HTR-8/SVneo (cell line): ENCODE measurements around the gene KRTAP5-2.
A peak's percentile ranks its signal among the peaks of the same experiment; 100 is the strongest.

ENCODE experiments used
- DNase-seq: peaks from one replicate; pipeline ENCODE4 v3.0.0; 2011; ENCODE audit warnings: low spot score, mixed read lengths; ENCODE audit not compliant: insufficient read length
- FAIRE-seq: peaks from 2 replicates; lab custom pipeline; 2011; peaks lifted over from hg19 to GRCh38; lab: Jason Lieb, UNC

The KRTAP5-2 gene

GRCh38 chr11:1560002-1560648, 38.0 kb downstream of the KRTAP5-2 start:
- FAIRE-seq (no peak), DNase-seq (no peak)

GRCh38 chr11:1559111-1559951, 38.8 kb downstream of the KRTAP5-2 start:
- FAIRE-seq (peak; percentile 74), DNase-seq (peak; percentile 85)

GRCh38 chr11:1558775-1559110, 39.4 kb downstream of the KRTAP5-2 start:
- no peak for DNase-seq
- FAIRE-seq: peak; percentile 70

GRCh38 chr11:1557904-1558774, 40.0 kb downstream of the KRTAP5-2 start:
- DNase-seq: peak; percentile 81
- FAIRE-seq: no peak

DNA sequence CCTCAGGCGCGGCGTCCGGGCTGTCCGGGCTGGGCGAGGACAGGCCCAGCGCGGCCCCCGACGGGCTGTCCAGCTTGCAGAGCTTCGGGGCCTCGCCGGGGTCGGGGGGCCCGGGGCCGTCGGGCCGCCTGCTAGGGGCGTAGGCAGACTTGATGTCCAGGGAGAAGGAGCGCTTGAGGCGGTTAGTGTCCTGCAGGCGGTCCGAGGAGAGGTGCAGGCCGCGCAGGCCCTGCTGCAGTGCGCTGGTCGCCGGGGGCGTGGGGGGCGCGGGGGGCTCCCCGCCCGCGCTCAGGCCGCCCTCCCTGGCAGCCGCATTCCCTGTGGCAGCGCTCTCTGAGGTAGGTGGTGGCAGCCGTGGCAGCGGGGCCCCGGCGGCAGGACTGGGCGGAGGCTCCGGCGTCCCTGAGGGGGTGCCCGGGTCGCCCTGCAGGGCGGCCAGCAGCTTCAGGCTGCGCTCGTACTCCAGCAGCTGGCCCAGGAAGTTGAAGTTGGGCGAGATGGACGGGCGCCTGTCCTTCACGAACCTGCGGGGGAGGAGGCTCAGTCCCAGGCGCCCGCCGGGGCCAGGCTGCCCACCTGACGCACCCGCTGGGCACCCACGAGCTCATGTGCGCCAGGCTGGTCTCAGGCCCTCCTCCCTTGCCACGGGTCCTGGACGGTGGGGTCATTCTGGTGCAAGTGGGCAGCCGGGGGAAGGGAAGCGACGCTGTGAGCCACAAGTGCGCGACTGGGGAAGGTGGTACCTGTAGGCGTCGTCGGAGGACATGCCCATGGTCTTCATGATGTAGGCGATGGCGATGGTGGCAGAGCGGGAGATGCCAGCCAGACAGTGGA, 40.8 kb downstream of the KRTAP5-2 start:
- DNase-seq (no peak), FAIRE-seq (no peak)

GRCh38 chr11:1556278-1556902, 41.7 kb downstream of the KRTAP5-2 start:
- no peak for FAIRE-seq
- no peak for DNase-seq

GRCh38 chr11:1555713-1556153, 42.4 kb downstream of the KRTAP5-2 start:
- DNase-seq (no peak), FAIRE-seq (no peak)

- DNase-seq (no peak), FAIRE-seq (no peak)
These were observed 42.9 kb downstream of the KRTAP5-2 start for GRCh38 chr11:1554981-1555712.

DNA sequence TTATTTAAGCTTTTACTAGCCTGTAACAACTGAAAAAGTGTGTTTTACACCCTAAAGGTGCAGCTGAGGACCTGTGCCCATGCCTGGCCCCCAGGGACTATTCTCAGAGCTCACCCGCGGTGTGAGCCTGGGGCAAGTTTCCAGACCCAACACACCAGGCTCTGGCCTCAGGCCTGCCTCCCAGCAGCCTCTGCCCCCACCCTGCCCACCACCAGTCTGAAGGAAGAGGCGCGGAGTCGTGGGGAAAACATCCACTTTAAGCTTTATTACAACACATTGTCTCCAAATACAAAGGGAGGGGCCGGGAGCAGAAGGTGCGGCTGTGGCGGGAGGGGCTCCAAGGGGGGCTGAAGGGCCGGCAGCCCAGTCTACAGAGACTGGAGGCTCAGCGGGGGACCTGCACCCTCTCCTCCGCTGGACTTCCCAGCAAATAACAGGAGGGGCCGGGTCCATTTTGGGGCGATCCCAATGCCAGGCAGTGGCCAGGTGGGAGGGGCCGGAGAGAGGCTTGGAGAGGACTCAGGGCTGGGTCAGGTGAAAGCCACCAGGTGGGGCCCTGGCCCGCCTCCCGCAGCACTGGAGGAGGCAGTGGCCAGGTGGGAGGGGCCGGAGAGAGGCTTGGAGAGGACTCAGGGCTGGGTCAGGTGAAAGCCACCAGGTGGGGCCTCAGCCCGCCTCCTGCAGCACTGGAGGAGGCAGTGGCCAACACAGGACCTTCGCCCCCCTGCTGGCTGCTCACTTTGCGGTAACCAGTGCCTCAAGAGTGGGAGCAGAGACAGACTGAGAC, 44.1 kb downstream of the KRTAP5-2 start:
- FAIRE-seq: no peak
- no peak for DNase-seq

DNA sequence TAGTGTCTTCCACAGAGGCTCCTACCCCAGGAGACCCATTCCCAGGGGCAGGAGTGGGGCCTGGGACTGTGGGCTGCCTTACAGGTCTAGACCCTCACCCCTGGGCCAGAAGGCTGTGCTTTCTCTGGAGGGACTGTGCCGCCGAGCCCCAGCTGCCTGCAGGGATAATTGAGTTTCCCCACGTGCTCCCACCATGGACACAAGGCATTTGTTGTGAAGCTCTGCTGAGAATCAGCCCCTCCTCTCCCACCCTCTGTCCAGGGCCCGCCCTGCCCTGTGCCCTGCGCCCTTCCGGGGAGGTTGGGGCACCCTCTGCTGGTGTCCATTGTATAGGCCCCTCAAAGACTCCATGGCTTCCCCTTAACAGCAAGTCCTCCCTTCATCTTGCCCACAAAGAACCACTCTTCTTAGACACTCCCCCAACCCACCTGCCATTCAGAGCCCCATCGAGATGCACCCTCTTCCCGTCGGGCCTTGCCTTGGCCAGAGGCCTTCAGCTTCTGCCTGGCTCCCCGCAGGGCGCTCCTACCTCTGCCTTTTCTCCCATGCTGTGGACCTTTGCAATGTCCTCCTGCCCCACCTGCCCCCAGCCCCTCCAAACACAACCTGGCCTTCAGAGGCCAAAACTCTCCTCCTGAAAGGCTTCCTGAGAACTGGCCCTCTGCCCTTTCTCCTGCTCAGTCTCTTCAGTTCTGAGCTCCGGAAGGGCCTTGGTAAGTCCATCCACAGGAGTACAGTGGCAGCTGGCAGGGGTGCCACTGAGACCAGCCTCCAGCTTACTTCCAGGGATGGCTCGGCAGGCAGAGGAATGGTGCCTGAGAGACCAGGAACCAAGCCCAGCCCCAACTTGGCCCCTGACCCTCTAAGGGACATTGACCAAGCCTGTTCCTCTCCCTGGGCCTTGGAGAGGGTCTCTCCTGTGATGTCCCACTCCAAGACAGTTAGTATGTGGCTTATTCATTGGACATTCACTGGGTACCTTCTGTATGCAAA, 48.5 kb downstream of the KRTAP5-2 start:
- DNase-seq (no peak), FAIRE-seq (no peak)

DNA sequence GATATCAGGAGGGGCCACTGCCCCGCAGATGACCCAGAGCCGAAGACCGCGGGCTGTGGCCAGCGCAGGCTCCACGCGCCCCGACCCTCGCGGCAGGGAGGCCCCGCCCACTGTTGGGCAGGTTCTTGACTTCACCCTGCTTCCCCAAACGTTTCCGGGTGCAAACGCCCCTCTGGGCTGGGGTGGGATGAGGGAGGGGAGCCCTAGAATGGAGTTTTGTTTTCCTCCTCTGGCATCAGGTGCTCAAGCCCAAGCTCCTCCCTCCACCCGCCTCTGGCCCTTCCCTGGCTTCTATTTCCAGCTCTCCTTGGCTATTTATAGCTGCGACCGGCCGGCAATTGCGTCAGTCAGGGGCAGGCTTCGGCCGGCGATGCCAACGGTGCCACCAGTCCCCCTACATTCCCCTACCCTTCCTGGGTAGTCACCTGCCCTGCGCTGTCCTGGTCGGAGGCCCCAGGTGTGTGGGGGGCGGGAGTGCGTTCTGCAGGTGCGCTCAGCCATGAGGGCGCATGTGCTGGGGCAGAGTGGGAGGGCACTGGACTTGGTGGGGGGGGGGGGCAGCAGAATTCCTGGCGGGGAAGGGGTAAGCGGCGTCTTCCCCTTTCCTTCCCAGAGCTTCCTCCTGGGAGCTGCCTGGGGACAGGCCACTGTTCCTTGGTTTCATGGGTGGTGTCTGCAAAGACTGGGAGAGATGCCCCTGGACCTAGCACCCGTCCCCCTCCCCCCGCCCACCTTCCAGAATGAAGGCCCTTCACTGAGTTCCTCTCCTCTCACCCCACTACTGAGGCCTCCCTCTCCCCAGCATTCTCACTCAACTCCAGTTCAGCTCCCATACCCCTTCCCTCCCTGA, 49.6 kb downstream of the KRTAP5-2 start:
- peak; percentile 28 for FAIRE-seq
- DNase-seq: peak; percentile 54

- FAIRE-seq: no peak
- DNase-seq: no peak
These were observed 50.5 kb downstream of the KRTAP5-2 start for GRCh38 chr11:1547467-1548098.
